ENCODE data around the gene LRMDA.

LRMDA gene

GRCh38 chr10:76302961-76303630 lies 871.7 kb downstream of the LRMDA start:
- in situ Hi-C loops (cut with HindIII; ENCODE audit: low pct_ligation_motif_present, low pct_unique_long_range_greater_than_20kb, low sequenced_read_pairs), result loop anchor here (25.0 kb wide), 1 partner anchor 266 kb away; no protein-coding TSS in a partner anchor
- peak; percentile 13 for DNase-seq

DNA sequence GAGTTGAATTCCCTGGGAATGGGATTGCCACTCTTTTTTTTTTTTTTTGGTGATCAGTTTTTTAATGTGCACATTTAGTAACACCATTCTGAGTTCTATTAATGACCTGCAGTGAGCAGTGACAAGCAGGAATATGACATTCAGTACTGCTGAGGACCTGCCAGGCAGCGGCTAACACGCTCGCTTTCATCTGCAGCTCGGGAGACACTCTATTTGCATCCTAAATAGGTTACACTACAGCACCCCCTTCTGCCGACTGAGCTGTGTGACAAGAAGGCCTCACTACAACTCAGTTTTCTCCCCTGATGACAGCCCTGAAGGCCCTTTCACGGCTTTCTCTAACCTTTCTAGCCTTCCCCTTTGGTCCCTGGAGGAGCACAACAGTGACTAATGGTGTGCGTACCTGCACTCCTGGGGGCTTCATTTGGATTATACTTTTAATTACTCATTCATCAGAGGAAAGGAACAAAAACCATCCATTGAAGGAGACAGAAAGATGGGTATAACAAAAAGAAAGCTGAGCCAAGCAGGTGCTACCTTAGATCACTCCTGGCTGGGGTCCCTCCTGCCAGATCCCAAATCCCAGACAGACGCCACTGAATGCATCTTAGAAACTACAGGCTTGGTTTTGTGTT lies 872.4 kb downstream of the LRMDA start:
- in situ Hi-C loops (cut with HindIII; ENCODE audit: low pct_ligation_motif_present, low pct_unique_long_range_greater_than_20kb, low sequenced_read_pairs), result loop anchor here (25.0 kb wide), 1 partner anchor 266 kb away; no protein-coding TSS in a partner anchor
- DNase-seq, result peak; percentile 82

- no peak for DNase-seq
- in situ Hi-C loops (cut with HindIII; ENCODE audit: low pct_ligation_motif_present, low pct_unique_long_range_greater_than_20kb, low sequenced_read_pairs), result loop anchor here (25.0 kb wide), 1 partner anchor 269 kb away; no protein-coding TSS in a partner anchor
These were observed 874.6 kb downstream of the LRMDA start for GRCh38 chr10:76305930-76306615.

DNA sequence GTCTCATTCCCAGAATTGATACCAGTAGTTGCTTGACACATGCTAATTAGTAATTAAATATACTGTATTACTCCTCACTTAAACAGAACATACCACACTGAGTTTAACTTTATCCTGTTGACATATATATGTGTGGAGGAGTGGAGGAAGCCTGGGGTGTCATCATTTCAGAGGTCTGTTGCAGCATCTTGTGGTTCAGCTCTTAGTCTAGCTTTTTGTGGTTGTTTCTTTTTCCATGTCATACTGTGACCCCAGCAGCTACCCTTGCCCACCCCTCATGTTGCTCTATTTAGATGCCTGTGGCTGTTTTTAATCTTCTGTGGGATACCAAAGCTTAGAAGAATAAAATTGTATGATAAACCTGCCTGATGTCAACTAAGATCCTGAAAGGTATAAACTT lies 875.4 kb downstream of the LRMDA start:
- DNase-seq, result no peak
- in situ Hi-C loops (cut with HindIII; ENCODE audit: low pct_ligation_motif_present, low pct_unique_long_range_greater_than_20kb, low sequenced_read_pairs), result loop anchor here (25.0 kb wide), 1 partner anchor 270 kb away; no protein-coding TSS in a partner anchor

DNA sequence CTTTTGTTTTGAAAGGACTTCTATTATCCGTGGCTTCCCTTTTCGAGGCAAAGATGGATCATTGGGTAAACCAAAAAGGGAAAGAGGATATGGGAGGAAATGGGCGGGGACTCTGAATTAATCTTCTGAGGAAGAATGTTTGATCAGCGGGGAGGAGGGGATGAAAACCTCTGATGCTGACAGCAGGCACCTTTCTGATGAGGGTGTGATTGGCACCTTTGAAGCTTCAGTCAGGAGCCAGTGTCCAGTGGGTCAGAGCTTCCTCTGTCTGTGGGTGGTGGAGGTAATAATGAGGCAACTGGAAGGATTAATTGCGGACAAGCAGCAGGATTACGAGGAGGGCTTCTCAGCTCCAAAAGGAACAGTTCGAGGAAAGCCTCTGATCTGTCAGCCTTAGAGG lies 877.6 kb downstream of the LRMDA start:
- DNase-seq, result no peak
- in situ Hi-C loops (cut with HindIII; ENCODE audit: low pct_ligation_motif_present, low pct_unique_long_range_greater_than_20kb, low sequenced_read_pairs), result loop anchor here (25.0 kb wide), 1 partner anchor 272 kb away; no protein-coding TSS in a partner anchor

GRCh38 chr10:76309741-76310587 lies 878.5 kb downstream of the LRMDA start:
- DNase-seq, result no peak
- in situ Hi-C loops (cut with HindIII; ENCODE audit: low pct_ligation_motif_present, low pct_unique_long_range_greater_than_20kb, low sequenced_read_pairs), result loop anchor here (25.0 kb wide), 1 partner anchor 273 kb away; no protein-coding TSS in a partner anchor

GRCh38 chr10:76310588-76311080 lies 879.2 kb downstream of the LRMDA start:
- no peak for DNase-seq
- in situ Hi-C loops (cut with HindIII; ENCODE audit: low pct_ligation_motif_present, low pct_unique_long_range_greater_than_20kb, low sequenced_read_pairs), result loop anchor here (25.0 kb wide), 1 partner anchor 273 kb away; no protein-coding TSS in a partner anchor

DNA sequence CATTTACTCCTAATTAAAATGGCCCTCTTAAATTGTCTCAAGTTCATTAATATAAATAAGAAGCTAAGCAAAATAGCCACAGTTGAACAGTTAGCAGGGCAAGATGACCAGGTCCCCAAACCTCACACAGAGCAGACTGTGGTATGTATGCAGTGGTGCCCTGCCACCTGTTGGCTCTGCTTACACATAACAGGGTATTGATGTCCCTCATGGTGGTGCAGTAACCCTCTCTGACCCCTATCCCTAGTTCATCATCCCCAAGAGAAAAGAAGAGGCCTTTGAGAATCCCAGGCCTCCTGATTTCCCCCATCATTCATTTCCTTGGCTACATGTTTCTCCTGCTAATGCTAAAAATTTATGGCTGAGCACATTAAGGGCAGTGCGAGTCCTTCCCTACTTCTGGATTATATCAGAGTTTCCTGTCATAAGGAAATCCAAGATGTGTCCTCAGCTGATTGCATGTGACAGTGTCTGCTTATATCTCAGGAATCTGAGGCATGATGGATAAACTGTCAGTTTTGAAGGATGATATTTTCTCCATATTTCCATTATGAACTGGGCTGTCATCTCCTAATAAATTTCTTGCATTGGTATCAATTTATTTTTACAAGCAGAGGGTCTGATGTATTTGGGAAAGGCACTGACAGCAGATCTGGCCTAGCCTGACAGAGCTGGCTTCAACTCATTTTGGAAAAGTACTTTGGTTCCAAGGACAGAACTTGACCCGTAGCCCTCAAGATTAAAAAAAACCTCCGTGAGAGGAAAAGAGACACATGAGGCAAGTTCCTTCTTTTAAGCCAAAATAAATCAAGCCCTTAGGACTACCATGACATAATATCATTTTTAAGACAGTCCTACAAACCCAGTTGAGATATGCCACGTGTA lies 880.6 kb downstream of the LRMDA start:
- peak; percentile 54 for DNase-seq
- in situ Hi-C loops (cut with HindIII; ENCODE audit: low pct_ligation_motif_present, low pct_unique_long_range_greater_than_20kb, low sequenced_read_pairs), result loop anchor here (25.0 kb wide), 1 partner anchor 275 kb away; no protein-coding TSS in a partner anchor

DNA sequence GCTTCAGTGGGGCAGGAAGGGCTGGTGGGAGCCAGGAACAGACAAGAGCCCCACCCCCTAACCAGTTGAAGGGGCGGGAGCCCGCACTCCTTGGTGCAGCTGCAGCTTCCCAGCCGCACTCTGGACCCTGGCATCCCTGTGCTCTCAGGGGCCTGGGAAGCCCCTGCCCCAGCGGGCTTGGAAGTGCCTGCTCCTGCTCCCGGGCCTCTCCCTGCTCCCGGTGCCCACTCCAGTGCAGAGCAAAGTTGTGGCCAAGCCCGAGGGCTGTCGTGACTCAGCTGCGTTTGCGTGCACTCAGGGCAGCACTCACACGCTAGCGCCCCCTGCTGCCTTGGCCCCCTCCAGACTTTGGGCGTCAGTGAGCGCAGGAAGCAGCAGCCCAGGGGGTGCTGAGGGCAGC lies 883.8 kb downstream of the LRMDA start:
- in situ Hi-C loops (cut with HindIII; ENCODE audit: low pct_ligation_motif_present, low pct_unique_long_range_greater_than_20kb, low sequenced_read_pairs), result loop anchor here (25.0 kb wide), 1 partner anchor 278 kb away; no protein-coding TSS in a partner anchor

DNA sequence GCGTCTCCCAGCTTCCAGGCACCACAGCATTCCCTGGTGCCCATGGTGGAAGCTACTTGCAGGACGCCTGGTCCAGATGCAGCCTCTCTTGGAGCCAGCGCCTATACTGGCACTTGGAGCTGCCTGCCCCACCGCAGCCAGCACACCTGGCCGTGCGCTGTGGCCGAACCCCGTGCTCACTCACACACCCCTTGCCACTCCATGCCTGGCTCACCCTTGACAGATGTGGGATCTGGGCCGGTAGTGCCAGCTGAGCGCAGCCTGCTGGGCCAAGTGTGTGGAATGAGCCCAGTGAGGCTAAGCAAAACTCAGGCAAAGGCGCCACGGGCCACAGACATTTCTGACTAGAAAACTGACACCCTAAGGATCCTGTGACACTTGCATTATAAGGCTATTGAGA lies 884.8 kb downstream of the LRMDA start:
- DNase-seq, result no peak
- in situ Hi-C loops (cut with HindIII; ENCODE audit: low pct_ligation_motif_present, low pct_unique_long_range_greater_than_20kb, low sequenced_read_pairs), result loop anchor here (25.0 kb wide), 1 partner anchor 279 kb away; no protein-coding TSS in a partner anchor

More for the DNA sequence above, 883.8 kb downstream of the LRMDA start:
- DNase-seq, result no peak

- in situ Hi-C loops (cut with HindIII; ENCODE audit: low pct_ligation_motif_present, low pct_unique_long_range_greater_than_20kb, low sequenced_read_pairs), result loop anchor here (25.0 kb wide), 1 partner anchor 280 kb away; no protein-coding TSS in a partner anchor
These were observed 885.7 kb downstream of the LRMDA start for GRCh38 chr10:76317078-76317477.

DNA sequence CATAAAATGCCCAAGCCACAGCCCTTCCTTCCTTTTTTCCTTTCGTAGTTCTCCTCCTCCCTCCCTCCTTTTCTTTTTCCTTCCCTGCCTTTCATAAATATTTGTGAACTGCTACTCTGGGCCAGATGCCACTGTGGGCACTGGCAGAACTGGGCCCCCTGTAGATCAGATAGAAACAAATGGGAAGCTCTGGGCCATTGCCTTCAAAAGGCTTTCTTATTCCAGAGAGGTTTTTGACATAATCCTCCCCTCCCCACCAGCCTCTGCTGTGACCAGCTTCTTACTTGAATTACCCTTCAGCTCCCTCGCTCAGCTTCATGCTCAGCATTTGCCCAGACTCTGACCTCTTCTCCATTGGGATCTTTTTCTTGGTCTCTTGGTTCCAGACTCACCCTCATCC lies 886.8 kb downstream of the LRMDA start:
- no peak for DNase-seq
- in situ Hi-C loops (cut with HindIII; ENCODE audit: low pct_ligation_motif_present, low pct_unique_long_range_greater_than_20kb, low sequenced_read_pairs), result loop anchor here (25.0 kb wide), 1 partner anchor 281 kb away; no protein-coding TSS in a partner anchor

More at GRCh38 chr10:76317078-76317477, 885.7 kb downstream of the LRMDA start:
- no peak for DNase-seq

GRCh38 chr10:76319661-76320060 lies 888.2 kb downstream of the LRMDA start:
- no peak for DNase-seq
- in situ Hi-C loops (cut with HindIII; ENCODE audit: low pct_ligation_motif_present, low pct_unique_long_range_greater_than_20kb, low sequenced_read_pairs), result loop anchor here (25.0 kb wide), 1 partner anchor 282 kb away; no protein-coding TSS in a partner anchor

DNA sequence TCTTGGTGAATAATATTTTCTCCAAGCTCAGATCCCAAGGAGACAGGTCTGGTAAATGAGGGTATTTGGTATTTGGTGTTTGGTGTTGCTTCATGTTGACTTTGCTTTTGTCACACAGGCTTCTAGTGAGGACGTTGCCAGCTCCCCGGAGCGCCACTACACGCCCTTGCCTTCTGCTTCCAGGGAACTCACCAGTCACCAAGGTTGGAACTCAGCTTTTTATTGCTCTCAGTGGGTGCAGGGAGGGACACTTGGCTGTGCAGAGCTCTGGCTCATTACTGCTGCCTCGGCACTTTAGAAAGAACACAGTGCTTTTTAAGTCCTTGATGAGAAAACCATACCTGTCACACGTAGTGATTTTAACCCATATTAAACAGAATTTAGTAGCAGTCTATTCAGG lies 892.9 kb downstream of the LRMDA start:
- DNase-seq, result no peak
- in situ Hi-C loops (cut with HindIII; ENCODE audit: low pct_ligation_motif_present, low pct_unique_long_range_greater_than_20kb, low sequenced_read_pairs), result loop anchor here (25.0 kb wide), 1 partner anchor 287 kb away; no protein-coding TSS in a partner anchor

GRCh38 chr10:76327441-76327840 lies 896.0 kb downstream of the LRMDA start:
- in situ Hi-C loops (cut with HindIII; ENCODE audit: low pct_ligation_motif_present, low pct_unique_long_range_greater_than_20kb, low sequenced_read_pairs), result no loop called here
- no peak for DNase-seq

DNA sequence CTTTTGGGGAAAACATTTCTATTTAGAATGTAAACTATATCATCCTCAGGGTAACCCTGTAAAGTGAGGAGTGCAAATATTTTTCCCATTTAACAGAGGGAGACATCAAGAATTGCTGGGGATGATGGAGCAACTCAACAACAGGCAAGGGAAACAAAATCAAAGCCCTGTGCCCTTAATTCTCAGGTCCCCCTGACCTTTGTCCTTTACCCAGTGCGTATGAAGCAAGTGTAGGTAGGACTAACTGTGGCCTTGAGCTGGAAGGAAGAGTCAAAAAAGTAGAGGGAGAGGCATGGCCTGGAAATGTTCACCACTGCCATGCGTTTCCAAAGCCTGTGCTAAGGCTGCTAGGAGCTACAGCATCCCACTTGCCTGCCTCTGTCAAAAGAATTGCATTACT lies 896.9 kb downstream of the LRMDA start:
- in situ Hi-C loops (cut with HindIII; ENCODE audit: low pct_ligation_motif_present, low pct_unique_long_range_greater_than_20kb, low sequenced_read_pairs), result no loop called here
- no peak for DNase-seq

Measured in ACHN (cell line).